ENCODE data around the gene ABHD12. TPM values are rescaled to one million over a fixed set of nuclear protein-coding genes. Genes with fewer than 3 reads are reported as not detected.

ABHD12 gene
- total RNA-seq, 1 donor from 2014 or later, result 51.3 TPM

DNA sequence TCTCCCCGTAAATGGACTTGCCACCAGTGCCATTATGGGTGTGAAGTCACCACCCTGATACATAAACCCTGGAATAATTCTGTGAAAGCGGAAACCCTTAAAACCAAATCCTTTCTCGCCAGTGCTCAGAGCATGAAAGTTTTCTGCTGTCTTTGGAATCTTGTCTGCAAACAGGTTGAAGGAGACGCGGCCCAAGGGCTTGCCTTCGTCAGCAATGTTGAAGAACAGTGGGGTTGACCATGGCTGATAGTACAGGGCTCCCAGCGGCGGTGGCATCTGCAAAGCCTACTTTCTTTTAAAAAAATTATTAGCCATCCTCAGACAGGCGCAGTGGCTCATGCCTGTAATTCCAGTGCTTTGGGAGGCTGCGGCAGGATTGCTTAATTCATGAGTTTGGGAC lies 22.1 kb downstream of the ABHD12 start:
- Mint-ChIP-seq H3K4me1 (peaks cover 15% of the 10 kb centered on the region), H3K4me3 (no peak overlapping the region), H3K27me3 (ENCODE audit: low read depth) (no peaks in the 10 kb centered on the region), H3K36me3 (ENCODE audit: low read depth) (peaks cover 27% of the 10 kb centered on the region), H3K27ac (ENCODE audit: unreplicated experiment) (no peak overlapping the region), H3K9me3 (peaks cover 3% of the 10 kb centered on the region)
- TF ChIP-seq, protein P1, sequence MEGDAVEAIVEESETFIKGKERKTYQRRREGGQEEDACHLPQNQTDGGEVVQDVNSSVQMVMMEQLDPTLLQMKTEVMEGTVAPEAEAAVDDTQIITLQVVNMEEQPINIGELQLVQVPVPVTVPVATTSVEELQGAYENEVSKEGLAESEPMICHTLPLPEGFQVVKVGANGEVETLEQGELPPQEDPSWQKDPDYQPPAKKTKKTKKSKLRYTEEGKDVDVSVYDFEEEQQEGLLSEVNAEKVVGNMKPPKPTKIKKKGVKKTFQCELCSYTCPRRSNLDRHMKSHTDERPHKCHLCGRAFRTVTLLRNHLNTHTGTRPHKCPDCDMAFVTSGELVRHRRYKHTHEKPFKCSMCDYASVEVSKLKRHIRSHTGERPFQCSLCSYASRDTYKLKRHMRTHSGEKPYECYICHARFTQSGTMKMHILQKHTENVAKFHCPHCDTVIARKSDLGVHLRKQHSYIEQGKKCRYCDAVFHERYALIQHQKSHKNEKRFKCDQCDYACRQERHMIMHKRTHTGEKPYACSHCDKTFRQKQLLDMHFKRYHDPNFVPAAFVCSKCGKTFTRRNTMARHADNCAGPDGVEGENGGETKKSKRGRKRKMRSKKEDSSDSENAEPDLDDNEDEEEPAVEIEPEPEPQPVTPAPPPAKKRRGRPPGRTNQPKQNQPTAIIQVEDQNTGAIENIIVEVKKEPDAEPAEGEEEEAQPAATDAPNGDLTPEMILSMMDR (conservative IDR thresholded peaks at IDR 0.05), result no peak
- DNase-seq (ENCODE audit: low read depth, low spot score), result no peak

DNA sequence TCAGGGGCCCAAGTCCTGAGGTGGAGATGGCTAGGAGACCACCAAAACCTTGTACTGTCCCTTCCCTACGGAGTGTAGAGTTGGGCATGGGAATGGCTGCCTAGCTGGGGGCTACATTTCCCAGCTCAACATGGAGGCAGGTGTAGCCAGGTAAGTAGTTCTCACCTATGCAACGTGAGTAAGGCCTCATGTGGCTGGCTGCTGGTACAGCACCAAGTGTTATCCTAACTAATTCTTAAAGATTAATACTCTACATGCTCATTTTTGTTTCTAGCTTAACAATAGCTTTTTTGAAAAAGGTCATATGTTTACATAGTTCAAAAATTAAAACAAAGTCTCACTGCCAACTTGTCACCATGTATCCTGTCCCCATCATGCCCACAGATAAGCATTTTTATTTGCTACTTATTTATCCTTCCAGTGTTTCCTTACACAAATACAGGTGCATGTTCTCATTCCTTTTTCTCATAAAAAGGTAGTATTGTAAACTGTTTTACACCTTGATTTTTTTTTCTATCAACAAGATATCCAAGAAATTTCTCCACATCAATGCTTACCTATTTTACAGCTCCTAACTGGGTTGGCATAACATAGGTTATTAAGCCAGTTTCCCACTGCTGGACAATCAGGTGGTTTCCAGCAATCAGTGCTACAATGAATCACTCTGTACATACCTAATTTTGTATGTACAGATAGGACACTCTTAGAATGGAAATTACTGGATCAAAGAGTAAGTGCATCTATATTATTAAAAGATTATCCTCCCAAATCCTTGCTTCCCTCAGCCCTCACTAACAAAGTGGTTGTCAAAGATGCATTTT lies 25.5 kb downstream of the ABHD12 start:
- TF ChIP-seq, protein P1 (conservative IDR thresholded peaks at IDR 0.05), result no peak

DNA sequence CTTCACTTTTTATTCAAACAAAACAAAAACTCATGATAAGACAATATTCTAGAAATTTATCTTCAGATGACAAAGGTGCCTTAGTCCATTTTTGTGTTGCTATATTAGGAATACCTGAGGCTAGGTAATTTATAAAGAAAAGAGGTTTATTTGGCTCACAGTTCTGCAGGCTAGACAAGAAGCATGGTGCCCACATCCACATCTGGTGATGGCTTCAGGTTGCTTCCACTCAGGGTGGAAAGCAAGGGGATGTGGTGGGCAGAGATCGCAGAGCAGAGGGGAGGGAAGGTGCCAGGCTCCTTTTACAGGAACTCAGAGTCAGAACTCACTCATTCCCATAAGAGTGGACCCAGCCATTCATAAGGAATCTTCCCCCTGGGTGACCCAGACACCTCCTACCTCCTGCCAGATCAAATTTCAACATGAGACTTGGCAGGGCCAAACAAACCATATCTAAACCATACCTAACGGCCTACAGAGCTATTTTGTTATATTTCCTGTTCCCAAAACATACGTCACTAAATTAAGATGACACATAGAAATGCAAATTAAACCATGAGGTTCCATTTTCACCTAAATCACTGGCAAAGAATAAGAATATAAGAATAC lies 26.4 kb downstream of the ABHD12 start:
- no peak for DNase-seq (ENCODE audit: low read depth, low spot score)
- Mint-ChIP-seq H3K9me3 (peaks cover 3% of the 10 kb centered on the region), H3K4me3 (no peak overlapping the region), H3K27ac (ENCODE audit: unreplicated experiment) (peak overlapping the region; percentile 35), H3K27me3 (ENCODE audit: low read depth) (no peaks in the 10 kb centered on the region), H3K36me3 (ENCODE audit: low read depth) (peaks cover 18% of the 10 kb centered on the region), H3K4me1 (no peaks in the 10 kb centered on the region)
- TF ChIP-seq, protein P1 (conservative IDR thresholded peaks at IDR 0.05), result no peak

More for the DNA sequence above, 25.5 kb downstream of the ABHD12 start:
- peaks cover 18% of the 10 kb centered on the region for H3K36me3 Mint-ChIP-seq (ENCODE audit: low read depth)
- H3K27me3 Mint-ChIP-seq (ENCODE audit: low read depth), result no peaks in the 10 kb centered on the region
- peaks cover under 1% of the 10 kb centered on the region for H3K4me1 Mint-ChIP-seq
- H3K9me3 Mint-ChIP-seq, result peaks cover 3% of the 10 kb centered on the region
- no peak overlapping the region for H3K27ac Mint-ChIP-seq (ENCODE audit: unreplicated experiment)
- H3K4me3 Mint-ChIP-seq, result no peak overlapping the region
- no peak for DNase-seq (ENCODE audit: low read depth, low spot score)

DNA sequence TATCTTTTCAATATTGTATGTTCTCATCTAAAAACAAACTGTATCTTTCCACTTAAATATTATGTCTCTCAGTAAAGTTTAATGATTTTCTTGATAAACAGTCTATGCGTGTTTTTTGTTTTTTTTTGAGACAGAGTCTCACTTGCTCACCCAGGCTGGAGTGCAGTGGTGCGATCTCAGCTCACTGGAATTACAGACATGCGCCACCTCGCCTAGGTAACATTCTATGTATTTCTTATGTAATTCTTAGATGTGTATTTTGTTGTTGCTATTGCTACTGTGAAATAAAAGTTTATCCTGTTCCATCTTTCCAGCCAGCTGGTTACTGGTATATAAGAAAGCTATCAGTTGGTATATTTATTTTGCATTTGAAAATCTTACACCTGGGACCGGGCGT lies 29.4 kb downstream of the ABHD12 start:
- Mint-ChIP-seq H3K27ac (ENCODE audit: unreplicated experiment) (no peak overlapping the region), H3K36me3 (ENCODE audit: low read depth) (peaks cover 3% of the 10 kb centered on the region), H3K9me3 (no peaks in the 10 kb centered on the region), H3K27me3 (ENCODE audit: low read depth) (no peaks in the 10 kb centered on the region), H3K4me1 (peaks cover 11% of the 10 kb centered on the region), H3K4me3 (no peak overlapping the region)
- TF ChIP-seq, protein P1 (conservative IDR thresholded peaks at IDR 0.05), result no peak
- DNase-seq (ENCODE audit: low read depth, low spot score), result no peak

DNA sequence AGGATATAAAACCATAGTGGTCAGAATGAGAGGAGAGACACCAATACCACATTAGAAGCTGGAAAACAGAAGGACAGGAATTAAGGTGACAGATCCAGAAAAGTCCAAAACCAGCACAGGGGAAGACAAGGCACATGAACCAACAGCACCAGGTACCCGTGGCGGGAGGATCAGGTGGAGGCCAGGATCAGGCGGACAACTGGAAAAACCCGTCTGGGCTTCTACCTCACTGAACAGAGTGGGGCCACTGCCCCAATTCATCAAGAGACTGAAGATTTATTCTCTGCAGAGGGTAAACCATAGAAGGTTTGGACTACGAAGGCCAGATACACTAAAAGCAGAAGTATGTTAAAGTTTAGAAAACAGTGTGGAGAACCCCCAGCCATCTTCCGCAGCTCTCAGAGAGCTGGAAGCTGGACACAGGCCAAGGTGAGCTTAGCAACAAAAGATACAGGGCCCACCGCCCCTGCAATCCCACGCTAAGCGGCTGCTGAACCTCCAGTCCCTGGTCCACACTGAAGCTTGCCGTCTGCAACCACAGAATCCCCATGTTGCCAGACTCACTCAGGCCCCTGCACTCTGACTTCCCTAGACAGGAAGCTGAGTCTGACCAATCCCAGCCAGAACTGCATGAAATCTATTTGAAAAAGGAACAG lies 29.9 kb downstream of the ABHD12 start:
- H3K4me1 Mint-ChIP-seq, result peaks cover 16% of the 10 kb centered on the region
- no peak overlapping the region for H3K4me3 Mint-ChIP-seq
- no peak for DNase-seq (ENCODE audit: low read depth, low spot score)
- no peaks in the 10 kb centered on the region for H3K27me3 Mint-ChIP-seq (ENCODE audit: low read depth)
- no peaks in the 10 kb centered on the region for H3K9me3 Mint-ChIP-seq
- peaks cover 3% of the 10 kb centered on the region for H3K36me3 Mint-ChIP-seq (ENCODE audit: low read depth)
- TF ChIP-seq, protein P1 (conservative IDR thresholded peaks at IDR 0.05), result no peak
- no peak overlapping the region for H3K27ac Mint-ChIP-seq (ENCODE audit: unreplicated experiment)
